NB4 (cell line): ENCODE data around the gene FOXP1.

Experiments used
- CTCF ChIP-seq: IDR thresholded peaks from one replicate; pipeline ENCODE4 v1.5.1; 2012; ENCODE audit warnings: low read depth, low read length
- MAX ChIP-seq: IDR thresholded peaks from 2 replicates; pipeline ENCODE4 v1.6.1; 2011; ENCODE audit warnings: low read depth, low read length
- POLR2A ChIP-seq: IDR thresholded peaks from 2 replicates; pipeline ENCODE4 v1.6.1; 2011; ENCODE audit warnings: mild to moderate bottlenecking; ENCODE audit not compliant: insufficient read length; ENCODE audit errors: extremely low read depth

GRCh38 chr3:71030748-71031147 is 552.8 kb downstream of the FOXP1 start:
- no peak for TF ChIP-seq CTCF
- TF ChIP-seq MAX, result no peak
- no peak for TF ChIP-seq POLR2A
